AG09319 (cell line): ENCODE data around the gene KMT5C.

Source experiments
- DNase-seq: peaks from one replicate; pipeline ENCODE4 v3.0.0-alpha.2; 2010; ENCODE audit warnings: low read depth; ENCODE audit errors: extremely low read depth
- TF ChIP-seq, protein P1 (sequence below): IDR thresholded peaks from 2 replicates; pipeline ENCODE4 v1.5.1; 2011; ENCODE audit warnings: low read depth, mild to moderate bottlenecking, inconsistent platforms, low read length, moderate library complexity

Gene KMT5C

DNA sequence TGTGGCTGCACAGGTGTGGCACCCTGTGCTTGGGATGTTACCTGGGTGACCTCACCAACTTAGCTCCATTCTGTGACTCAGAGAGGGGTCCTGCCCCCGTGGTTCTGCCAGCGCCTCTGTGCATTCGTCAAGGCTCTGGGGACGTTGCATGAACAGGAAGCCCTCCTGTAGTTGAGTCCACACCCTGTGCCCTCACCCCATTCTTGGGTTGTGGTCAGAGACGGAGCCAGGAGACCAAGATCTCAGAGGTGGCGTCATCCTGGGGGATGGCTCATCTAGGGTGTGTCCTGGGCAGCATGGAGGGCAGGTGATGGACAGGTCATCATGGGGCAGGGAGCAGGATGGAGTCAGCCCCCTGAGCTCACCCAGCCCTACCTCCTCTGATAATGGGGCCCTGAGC, 12.4 kb downstream of the KMT5C start:
- no peak for DNase-seq
- TF ChIP-seq, protein P1, sequence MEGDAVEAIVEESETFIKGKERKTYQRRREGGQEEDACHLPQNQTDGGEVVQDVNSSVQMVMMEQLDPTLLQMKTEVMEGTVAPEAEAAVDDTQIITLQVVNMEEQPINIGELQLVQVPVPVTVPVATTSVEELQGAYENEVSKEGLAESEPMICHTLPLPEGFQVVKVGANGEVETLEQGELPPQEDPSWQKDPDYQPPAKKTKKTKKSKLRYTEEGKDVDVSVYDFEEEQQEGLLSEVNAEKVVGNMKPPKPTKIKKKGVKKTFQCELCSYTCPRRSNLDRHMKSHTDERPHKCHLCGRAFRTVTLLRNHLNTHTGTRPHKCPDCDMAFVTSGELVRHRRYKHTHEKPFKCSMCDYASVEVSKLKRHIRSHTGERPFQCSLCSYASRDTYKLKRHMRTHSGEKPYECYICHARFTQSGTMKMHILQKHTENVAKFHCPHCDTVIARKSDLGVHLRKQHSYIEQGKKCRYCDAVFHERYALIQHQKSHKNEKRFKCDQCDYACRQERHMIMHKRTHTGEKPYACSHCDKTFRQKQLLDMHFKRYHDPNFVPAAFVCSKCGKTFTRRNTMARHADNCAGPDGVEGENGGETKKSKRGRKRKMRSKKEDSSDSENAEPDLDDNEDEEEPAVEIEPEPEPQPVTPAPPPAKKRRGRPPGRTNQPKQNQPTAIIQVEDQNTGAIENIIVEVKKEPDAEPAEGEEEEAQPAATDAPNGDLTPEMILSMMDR, result no peak

DNA sequence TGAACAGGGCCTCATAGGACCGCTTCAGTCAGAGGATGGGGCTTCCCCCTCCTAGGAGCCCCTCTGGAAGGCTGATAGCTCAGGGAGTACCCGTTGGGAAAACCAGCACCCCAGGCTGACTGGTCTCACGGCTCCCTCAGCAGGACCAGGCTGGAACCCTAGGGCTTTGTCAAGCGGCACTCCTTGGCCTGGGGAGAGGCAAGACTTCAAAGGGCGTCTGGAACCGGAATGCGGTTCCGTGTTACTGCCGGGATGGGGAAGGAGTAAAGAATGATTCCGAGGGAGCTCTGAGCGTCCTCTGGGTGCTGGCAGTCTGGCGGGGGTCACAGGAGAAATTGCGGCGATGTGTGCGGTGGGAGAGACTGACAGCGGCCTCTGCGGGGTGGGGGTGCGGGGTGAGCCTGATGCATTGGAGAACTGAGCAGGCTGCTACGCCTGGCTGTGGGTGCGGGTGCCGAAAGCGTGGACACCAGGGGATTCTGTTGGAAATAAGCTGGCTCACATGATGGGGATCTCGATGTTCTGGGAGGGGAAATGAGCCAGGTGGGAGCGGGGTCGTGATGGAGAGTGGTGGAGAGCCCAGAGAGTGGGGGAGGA, 13.0 kb downstream of the KMT5C start:
- TF ChIP-seq, protein P1, result no peak
- no peak for DNase-seq

DNA sequence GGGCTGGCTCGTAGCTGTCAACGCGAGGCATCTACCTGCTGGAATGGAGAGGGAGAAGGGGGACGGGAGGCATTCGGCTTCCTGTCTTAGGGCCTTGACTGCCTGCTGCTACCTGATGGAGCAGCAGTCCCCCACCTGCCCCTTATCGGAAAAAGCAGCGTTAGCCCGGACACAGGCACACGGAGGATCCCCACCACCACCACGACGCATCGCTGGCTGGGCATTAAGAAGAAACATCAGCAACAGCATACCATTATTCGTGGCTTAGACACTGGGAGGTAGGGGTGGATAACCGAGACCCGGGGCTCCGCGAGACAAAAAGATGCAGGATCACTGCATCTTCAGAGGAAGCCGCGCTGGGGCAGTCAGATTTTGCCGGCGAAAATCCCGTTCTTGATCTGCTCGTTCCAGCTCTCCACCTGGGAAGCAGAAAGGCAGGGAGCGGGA, 13.7 kb downstream of the KMT5C start:
- TF ChIP-seq, protein P1, result no peak
- no peak for DNase-seq

DNA sequence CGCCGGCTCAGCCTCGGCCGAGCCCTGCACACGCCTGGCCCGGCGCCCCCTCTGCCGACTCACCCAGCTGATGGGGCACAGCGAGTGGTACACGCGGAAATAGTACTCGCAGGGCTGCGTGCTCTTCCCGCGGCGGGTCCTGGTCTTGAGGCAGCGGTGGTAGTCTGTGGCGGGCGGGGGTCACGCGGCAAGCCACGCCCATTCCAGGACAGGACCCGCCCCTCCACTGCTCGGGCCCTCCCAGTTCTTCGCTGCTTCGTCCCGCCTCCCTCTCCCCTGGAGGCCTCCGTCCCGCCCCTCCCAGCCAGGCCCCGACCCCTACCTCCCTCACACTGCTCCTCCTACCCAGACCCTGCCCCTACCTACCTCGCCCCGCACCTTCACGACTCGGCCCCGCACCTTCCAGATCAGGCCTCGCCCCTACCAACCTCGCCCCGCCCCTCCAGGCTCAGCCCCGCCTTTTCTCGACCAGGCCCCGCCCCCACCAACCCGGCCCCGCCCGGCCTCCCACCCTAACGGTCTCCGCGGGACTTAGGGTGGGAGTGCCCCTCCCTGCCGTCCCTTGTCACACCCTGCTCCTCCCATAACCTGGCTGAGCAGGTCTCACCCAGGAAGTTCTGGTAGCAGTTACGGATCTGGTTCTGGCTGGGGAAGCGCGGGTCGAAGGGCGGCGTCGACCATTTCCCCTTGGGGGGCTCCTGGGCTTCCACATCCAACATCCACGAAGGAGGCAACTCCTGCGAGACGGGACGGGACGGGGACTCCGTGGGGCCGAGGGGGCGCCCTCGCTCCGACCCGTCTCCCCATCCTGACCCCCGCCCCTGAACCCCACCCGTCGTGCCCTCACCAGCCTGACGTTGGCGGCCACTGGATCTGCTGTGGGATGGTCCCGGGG, 14.4 kb downstream of the KMT5C start:
- TF ChIP-seq, protein P1, result no peak
- DNase-seq, result no peak

DNA sequence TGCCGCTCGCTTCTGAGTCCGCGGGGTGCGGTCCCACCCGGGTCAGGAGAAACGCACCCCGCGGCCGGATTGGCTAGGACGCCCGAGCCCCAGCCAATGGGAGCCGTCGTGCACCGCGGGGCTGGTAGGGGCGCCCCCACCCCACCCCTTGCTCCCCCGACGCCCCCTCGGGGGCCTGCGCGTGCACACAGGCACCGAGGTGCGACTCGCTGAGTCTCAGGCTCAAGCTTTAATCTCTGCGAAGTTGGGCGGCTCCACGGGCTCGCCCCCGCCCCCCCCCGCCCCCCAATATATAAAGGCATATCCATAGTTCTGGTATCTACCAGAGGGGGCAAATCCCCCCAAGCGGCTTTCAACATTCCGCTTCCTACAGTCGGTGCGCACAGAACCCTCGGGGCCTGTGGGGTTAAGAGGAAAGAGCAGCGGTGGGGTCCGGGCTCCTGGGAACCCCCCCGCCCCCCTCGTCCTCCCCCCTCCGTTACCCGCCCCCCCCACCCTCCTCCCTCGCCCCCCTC, 15.1 kb downstream of the KMT5C start, which contains the start of gene COX6B2:
Gene COX6B2 (minus strand): TSS at position 22 of the 515 bp plus-strand sequence. CDS start 198 bp downstream, outside the sequence.
- TF ChIP-seq, protein P1, result no peak
- DNase-seq, result no peak

DNA sequence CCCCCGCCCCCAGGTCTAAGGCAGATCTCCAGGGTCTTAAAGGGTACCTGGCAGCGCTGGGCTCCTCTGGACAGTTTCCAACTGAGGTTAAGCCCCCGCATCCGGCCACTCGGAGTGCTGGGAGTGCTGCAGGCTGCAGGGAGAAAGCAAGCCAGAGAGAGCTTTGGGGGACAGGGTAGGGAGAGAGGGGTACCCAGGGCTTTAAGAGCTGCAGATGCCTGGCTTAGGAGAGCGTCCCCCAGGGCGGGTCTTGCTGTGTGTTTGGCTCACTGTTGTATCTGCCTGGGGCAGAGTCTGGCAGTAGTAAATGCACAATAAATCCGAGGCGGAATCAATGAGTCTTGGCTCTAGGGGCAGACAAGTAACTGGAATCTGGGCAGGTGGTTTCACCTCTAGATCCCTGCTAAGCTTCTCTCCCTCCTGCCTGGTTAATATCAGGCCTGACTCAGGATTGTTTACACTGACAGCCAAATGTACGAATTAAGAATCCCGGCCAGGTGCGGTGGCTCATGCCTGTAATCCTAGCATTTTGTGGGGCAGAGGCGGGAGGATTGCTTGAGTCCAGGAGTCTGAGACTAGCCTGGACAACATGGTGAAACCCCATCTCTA, 15.6 kb downstream of the KMT5C start:
- TF ChIP-seq, protein P1, result no peak
- DNase-seq, result no peak
